ENCODE data around the gene CIART. TPM values are rescaled to one million over a fixed set of nuclear protein-coding genes. Genes with fewer than 3 reads are reported as not detected.

The CIART gene
- 4.1 and 6.1 TPM in 2 replicates for total RNA-seq

GRCh38 chr1:150281758-150282557 lies at the start of gene CIART:
TSS of gene CIART (plus strand) at chr1:150282554. CDS start at chr1:150283268, 714 bp downstream.

GRCh38 chr1:150235852-150236613 lies 46.3 kb upstream of the CIART start, which contains the start of gene ANP32E:
TSS of gene ANP32E (minus strand) at chr1:150236112. CDS start at chr1:150235786, 326 bp downstream.

GRCh38 chr1:150257624-150258585 lies 24.4 kb upstream of the CIART start, which contains the start of gene CA14:
TSS of gene CA14 (plus strand) at chr1:150257774. CDS start at chr1:150258129, 355 bp downstream.

GRCh38 chr1:150268705-150269403 lies 13.5 kb upstream of the CIART start, which contains the start of gene APH1A:
TSS of gene APH1A (minus strand) at chr1:150269016. CDS start at chr1:150268810, 206 bp downstream.

GRCh38 chr1:150293433-150294253 lies 11.3 kb downstream of the CIART start, which contains the start of gene MRPS21:
TSS of gene MRPS21 (plus strand) at chr1:150293861. CDS start at chr1:150294367, 506 bp downstream.

Other genes with a start within 250 kb of the CIART start
- 18.4 and 23.1 TPM in 2 replicates for gene VPS45, start 214.8 kb upstream of the CIART start, total RNA-seq
- gene PLEKHO1, start 132.6 kb upstream of the CIART start, total RNA-seq, result 7.2 and 8.0 TPM in 2 replicates
- gene ANP32E, start 46.4 kb upstream of the CIART start, total RNA-seq, result 28.2 and 28.7 TPM in 2 replicates
- 0.14 TPM in 1 of 2 replicates, not detected in the other for gene CA14, start 24.8 kb upstream of the CIART start, total RNA-seq
- gene APH1A, start 13.5 kb upstream of the CIART start, total RNA-seq, result 117 and 122 TPM in 2 replicates
- gene C1orf54, start 9.8 kb upstream of the CIART start, total RNA-seq, result 0.78 and 3.4 TPM in 2 replicates
- gene MRPS21, start 11.3 kb downstream of the CIART start, total RNA-seq, result 55.6 and 57.3 TPM in 2 replicates
- 21.1 and 23.9 TPM in 2 replicates for gene PRPF3, start 39.0 kb downstream of the CIART start, total RNA-seq
- 7.4 and 9.6 TPM in 2 replicates for gene RPRD2, start 81.6 kb downstream of the CIART start, total RNA-seq
- 18.7 and 26.7 TPM in 2 replicates for gene TARS2, start 204.9 kb downstream of the CIART start, total RNA-seq
- 19.6 and 28.6 TPM in 2 replicates for gene ECM1, start 225.6 kb downstream of the CIART start, total RNA-seq
- 0.63 TPM in 1 of 2 replicates, not detected in the other for gene FALEC, start 233.2 kb downstream of the CIART start, total RNA-seq

Measured in airway epithelial cell (primary cell).